GM21360 (cell line): Measurements from ENCODE around the gene CNOT6L.

Source experiments
- ATAC-seq: cut with Tn5 transposase; IDR thresholded peaks from one replicate; pipeline ENCODE4 v1.9.1; 2021; ENCODE audit warnings: mild to moderate bottlenecking, moderate library complexity; ENCODE audit not compliant: unreplicated experiment

Gene CNOT6L

DNA sequence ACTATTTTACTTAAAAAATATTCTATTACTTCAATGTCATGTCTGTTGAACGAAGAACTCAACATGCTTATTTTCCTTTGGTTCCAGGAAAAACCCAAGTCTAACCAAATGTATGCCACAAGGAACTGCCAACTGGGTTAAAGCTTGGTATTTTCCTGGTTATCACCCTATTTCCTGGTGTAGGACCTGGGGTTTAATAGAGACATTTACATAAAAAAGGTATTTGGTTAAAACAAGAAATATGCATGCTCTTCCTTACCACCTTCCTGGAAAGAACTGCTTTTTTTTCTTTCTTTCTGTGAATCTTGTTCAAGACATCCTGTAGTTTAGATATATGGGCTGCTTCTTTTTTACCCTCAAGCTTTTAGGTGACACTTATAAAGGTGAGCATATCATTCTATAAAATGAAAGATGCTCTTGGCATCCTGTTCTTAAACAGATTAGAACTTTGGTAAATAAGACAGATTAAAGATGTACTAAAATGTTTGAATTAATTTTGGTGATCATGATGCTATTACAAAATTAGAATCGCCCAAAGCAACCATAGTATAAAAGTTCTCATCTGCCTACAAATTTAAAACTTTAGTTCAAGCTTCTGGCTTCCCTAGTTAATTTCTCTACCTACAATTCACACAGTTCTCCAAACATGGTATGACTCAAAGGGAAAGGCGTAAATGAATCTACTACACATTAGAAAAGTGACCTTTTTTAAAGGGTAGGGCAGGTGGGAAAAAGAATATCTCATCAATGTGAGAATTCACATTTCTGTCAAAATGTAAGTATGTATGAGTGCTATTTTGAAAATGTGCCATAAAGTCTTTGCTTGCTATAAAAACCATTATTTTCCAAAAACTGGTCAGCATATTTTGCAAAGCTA is 103.5 kb downstream of the CNOT6L start:
- no peak for ATAC-seq

DNA sequence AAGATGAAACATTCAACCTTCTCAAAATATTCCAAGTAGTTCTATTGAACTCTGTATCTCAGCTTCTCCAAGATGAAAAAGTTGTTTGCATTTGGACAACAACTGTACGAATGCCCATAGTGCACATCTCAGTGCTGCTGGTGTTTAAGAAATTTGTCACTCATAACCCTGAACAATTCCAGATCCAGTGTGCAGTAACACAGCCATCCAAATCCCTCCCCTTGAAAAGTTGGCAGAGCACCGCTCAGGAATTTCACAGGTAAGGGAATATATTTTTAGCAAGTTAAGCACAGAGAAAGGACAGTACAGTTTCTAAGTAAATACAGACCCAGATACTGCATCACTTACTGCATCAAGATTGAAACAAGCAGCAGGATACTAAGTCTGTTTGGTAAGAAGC is 104.7 kb downstream of the CNOT6L start:
- ATAC-seq = no peak

GRCh38 chr4:77713884-77714283 is 105.3 kb downstream of the CNOT6L start:
- no peak for ATAC-seq

DNA sequence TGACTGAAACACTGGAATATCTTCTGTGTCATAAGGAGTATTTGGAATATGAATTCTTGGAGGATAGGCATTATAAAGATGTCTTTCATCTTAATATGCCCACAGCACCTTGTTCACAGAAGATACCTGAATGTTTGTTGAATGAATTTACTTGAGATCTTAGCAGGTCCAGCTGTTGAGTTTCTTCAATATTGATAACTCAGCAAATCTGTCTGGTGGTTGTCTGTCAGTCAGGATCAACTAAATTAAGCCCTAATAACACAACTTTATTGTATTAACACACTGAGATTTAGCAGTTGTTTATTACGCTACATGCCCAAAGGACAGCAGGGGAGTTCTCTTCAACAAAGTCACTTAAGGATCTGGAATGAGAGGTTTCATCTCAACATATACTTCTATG is 106.5 kb downstream of the CNOT6L start:
- ATAC-seq = no peak

DNA sequence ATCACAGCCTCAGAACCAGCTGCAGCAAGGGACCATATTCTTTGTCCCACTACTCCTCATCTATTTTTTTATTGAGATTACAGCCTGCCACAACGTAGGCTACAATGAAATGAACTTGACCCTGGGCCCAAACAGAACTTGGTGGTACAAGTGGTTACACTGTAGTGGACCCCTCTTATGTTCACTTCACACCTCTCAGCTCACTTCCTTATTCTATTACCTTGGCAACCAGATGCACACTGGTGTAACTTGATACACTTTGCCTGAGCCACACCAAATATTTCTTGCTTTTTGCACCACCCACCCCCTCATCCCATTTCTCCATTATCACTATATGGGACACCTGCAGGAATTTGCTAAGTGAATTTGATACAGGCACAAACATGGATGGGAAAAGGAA is 107.7 kb downstream of the CNOT6L start:
- ATAC-seq = no peak

GRCh38 chr4:77710684-77711083 is 108.5 kb downstream of the CNOT6L start:
- ATAC-seq = no peak

DNA sequence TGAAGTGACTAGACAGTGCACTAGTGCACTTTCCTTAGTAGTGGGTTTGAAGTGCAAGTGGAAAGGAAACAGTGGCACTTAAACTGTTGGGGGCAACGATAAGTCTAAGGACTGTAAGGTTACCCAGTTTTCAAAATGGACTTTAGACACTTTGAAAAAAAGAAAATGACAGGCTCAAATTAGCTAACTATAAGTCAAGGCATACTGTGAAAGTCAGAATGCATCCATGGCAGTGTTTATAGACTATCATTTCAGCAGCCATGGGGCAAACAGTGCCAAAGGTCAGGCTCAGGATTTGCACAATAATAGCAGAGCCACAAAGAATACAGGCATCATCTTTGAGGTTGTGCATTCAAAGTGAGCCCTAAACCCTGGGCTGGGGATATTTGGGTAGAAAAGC is 109.1 kb downstream of the CNOT6L start:
- no peak for ATAC-seq

- no peak for ATAC-seq
Measured at GRCh38 chr4:77706717-77707116, 112.5 kb downstream of the CNOT6L start.

GRCh38 chr4:77703666-77704065 is 115.5 kb downstream of the CNOT6L start:
- no peak for ATAC-seq

GRCh38 chr4:77701121-77701520 is 118.0 kb downstream of the CNOT6L start:
- no peak for ATAC-seq

GRCh38 chr4:77699731-77700210 is 119.4 kb downstream of the CNOT6L start:
- no peak for ATAC-seq

- no peak for ATAC-seq
Measured at GRCh38 chr4:77697860-77698590, 121.1 kb downstream of the CNOT6L start.

DNA sequence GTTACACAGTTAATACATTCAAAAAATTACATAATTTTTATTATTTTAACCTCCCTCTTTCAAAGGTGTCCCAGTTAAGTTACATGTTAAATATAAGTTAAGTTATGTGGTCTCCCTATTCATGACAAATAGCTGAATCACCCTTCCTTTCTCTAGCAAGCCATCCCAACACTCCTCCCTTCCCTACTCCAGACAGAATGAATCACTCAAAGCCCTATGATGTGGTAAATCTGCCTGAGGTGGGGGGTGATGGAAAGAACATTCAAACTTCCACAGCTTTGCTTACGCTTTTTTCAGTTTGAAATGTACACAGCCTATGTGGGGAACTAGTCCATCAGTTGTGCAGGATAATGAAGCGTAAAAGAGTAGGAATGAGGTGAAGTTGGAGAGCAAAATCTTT is 123.4 kb downstream of the CNOT6L start:
- ATAC-seq = no peak

GRCh38 chr4:77692847-77693432 is 126.2 kb downstream of the CNOT6L start:
- no peak for ATAC-seq

- ATAC-seq = no peak
Measured at GRCh38 chr4:77681792-77682191, 137.4 kb downstream of the CNOT6L start.

GRCh38 chr4:77676842-77677241 is 142.3 kb downstream of the CNOT6L start:
- no peak for ATAC-seq

DNA sequence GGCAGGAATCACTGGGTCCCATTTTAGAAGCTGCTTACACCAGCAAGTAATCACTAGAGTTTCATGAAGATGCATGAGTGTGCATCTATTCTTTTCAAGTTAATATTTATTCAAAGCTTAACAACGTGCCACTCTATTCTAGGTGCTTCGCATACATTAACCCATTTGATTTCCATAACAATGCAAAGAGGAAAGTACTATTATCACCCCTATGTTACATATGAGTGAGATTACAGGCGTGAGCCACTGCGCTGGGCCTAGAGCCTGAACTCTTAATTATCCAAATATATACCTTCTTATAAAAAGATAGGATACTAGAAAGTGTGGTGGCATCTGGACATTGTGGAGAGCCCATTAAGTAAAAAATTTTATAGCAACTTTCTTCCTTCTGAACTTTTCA is 148.1 kb downstream of the CNOT6L start:
- no peak for ATAC-seq

DNA sequence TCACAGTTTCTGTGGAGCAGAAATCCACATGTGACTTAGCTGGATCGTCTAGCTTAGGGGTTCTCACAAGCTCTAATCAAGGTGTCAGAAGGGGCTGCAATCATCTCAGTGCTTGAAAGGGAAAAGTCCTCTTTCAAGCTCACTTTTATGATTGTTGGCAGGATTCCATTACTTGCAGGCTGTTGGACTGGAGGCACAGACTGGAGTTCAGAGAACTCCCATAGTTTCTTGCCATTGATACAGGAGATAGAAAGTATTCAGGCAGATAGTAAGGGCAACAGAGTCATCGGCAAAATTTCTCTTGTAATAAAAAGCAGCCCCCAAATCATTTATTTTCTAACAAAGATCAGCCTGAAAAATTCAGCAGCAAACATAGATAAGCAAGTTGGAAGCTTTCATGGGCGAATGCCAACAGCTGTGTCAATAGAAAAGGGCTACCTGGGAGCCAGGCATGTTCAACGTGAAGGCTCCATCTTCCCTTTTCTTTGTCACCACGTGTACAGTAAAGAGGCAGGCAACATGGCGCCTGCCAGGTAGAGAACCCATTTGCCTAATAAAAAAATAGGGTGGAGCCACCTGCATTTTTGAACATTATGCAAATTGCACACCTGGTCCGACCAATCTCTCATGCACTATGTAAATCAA is 149.1 kb downstream of the CNOT6L start:
- no peak for ATAC-seq

- ATAC-seq = no peak
Measured at GRCh38 chr4:77665381-77666069, 153.6 kb downstream of the CNOT6L start.
